Uterus (tissue), 2 donors: ENCODE measurements around the gene HGD.

ENCODE experiments used
- POLR2A ChIP-seq, 2 donors: fragments of 450-650 bp; IDR thresholded peaks; one replicate each; pipeline ENCODE4 v1.6.1; 2016; ENCODE audit warnings: antibody characterized with exemption in 2 of 2, mild to moderate bottlenecking in 1 of 2, moderate library complexity in 1 of 2
- TF ChIP-seq, protein P1 (sequence below), 4 experiments: fragments of 200-600 bp in 2 of 4; fragments of 450-650 bp in 2 of 4; sonication (generic) in 2 of 4; IDR thresholded peaks; one replicate each; pipeline ENCODE4 v1.5.1; 2016 to 2019; ENCODE audit warnings: antibody characterized with exemption in 4 of 4, mild to moderate bottlenecking in 2 of 4, moderate library complexity in 1 of 4

DNA sequence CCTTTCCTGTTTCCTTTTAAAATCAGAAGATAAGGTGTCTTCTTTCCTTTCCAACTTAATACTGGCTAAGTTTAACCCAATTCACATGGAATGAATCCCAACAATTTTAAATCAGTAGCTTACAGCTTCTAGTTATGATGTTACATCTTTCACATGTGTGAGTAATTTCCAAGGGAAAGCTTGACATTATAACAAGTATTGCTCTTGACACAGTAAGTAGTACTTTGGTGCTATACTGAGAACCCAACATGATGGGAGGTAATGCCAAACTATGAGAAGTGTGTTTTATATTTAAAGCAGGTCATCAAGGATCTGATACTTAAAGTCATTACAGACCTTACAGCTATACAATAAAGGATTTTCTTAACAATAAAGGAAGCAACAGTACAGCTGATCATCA is 31.2 kb upstream of the HGD start:
- TF ChIP-seq, protein P1, sequence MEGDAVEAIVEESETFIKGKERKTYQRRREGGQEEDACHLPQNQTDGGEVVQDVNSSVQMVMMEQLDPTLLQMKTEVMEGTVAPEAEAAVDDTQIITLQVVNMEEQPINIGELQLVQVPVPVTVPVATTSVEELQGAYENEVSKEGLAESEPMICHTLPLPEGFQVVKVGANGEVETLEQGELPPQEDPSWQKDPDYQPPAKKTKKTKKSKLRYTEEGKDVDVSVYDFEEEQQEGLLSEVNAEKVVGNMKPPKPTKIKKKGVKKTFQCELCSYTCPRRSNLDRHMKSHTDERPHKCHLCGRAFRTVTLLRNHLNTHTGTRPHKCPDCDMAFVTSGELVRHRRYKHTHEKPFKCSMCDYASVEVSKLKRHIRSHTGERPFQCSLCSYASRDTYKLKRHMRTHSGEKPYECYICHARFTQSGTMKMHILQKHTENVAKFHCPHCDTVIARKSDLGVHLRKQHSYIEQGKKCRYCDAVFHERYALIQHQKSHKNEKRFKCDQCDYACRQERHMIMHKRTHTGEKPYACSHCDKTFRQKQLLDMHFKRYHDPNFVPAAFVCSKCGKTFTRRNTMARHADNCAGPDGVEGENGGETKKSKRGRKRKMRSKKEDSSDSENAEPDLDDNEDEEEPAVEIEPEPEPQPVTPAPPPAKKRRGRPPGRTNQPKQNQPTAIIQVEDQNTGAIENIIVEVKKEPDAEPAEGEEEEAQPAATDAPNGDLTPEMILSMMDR (IDR thresholded peaks at IDR 0.05), result no peak
- no peak for TF ChIP-seq POLR2A (IDR thresholded peaks at IDR 0.05)
